ENCODE measurements around the gene TTC36.
"Not testable (repeated sequence)": the region's sequence is repeated elsewhere in the genome, so short reads cannot be mapped to it uniquely, and the experiment has no call there.

Gene TTC36

GRCh38 chr11:118532852-118533768 is 5.8 kb downstream of the TTC36 start:
- DNase-seq, result no peak

DNA sequence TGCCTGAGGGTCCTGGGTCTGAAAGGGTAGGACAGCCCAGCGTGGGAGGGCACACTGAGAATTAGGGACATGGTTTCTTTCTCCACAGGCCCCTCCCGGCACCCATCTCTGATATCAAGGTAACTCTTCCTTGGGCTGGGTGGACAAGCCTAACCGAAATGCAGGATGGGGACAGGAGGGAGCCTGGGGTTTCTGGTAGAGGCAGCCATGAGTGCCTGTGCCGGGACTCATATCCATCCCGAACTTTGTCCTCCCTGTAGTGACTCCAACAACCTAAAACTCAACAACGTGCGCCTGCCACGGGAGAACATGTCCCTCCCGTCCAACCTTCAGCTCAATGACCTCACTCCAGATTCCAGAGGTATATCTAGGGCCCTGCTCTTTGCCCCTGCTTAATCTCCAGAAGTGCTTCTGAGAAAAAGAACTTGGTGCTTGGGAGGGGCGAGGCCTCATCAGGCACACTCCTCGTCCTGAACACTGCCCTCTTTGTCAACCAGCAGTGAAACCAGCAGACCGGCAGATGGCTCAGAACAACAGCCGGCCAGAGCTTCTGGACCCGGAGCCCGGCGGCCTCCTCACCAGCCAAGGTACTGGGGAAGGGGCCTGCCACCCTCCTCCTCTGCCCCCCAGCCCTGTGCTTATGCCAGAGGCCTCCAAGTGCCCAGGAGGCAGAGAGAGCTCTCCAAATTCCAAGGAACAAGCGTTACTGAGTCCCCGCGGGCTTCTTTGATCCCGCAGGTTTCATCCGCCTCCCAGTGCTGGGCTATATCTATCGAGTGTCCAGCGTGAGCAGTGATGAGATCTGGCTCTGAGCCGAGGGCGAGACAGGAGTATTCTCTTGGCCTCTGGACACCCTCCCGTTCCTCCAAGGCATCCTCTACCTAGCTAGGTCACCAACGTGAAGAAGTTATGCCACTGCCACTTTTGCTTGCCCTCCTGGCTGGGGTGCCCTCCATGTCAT is 6.8 kb downstream of the TTC36 start:
- no peak for DNase-seq

DNA sequence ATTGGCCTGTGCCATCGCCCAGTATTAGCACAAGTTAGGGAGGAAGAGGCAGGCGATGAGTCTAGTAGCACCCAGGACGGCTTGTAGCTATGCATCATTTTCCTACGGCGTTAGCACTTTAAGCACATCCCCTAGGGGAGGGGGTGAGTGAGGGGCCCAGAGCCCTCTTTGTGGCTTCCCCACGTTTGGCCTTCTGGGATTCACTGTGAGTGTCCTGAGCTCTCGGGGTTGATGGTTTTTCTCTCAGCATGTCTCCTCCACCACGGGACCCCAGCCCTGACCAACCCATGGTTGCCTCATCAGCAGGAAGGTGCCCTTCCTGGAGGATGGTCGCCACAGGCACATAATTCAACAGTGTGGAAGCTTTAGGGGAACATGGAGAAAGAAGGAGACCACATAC is 8.0 kb downstream of the TTC36 start:
- DNase-seq, result no peak

- peak in 1 of 4 experiments; percentile 10 for DNase-seq
Observed at GRCh38 chr11:118536726-118537125, 9.5 kb downstream of the TTC36 start.

DNA sequence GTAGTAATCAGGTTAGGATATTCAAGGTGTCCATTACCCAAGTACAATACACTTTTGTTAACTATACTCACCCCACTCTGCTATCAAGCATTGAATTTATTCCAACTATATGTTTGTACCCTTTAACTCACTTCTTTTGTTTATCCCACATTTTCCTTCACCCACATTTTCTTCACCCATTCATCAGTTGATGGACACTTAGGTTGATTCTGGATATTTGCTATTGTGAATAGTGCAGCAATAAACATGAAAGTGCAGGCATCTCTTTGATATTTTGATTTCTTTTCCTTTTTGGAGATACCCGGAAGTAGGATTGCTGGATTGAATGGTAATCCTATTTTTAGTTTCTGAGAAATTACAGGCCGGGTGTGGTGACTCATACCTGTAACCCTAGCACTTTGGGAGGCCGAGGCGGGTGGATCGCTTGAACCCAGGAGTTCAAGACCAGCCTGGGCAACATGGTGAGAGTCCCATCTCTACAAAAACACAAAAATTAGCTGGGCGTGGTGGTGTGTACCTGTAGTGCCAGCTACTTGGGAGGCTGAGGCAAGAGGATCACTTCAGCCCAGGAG is 10.2 kb downstream of the TTC36 start:
- DNase-seq, result no peak

- DNase-seq, result no peak
Observed at GRCh38 chr11:118544010-118544646, 16.9 kb downstream of the TTC36 start.

DNA sequence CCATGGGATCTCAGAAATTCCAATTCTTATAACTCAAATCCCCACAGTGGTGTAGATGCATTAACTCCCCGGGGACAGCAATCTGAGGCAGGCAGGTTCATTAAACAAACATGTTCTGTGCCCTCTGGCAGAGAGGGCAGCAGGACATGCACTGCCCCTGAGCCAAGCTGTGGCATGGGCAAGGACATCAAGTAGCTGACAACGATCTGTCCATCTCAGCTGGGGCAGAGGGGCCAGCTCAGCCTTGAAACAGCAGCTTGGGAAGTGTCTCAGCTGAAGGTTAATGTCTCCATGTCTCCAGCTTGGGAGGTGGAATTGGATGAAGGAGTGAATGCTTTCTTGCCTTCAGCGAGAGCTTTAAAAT is 17.4 kb downstream of the TTC36 start:
- no peak for DNase-seq

- no peak for DNase-seq
Observed at GRCh38 chr11:118545533-118545932, 18.3 kb downstream of the TTC36 start.

- no peak for DNase-seq
Observed at GRCh38 chr11:118547132-118547531, 19.9 kb downstream of the TTC36 start.

- no peak for DNase-seq
Observed at GRCh38 chr11:118552341-118552740, 25.1 kb downstream of the TTC36 start.

DNA sequence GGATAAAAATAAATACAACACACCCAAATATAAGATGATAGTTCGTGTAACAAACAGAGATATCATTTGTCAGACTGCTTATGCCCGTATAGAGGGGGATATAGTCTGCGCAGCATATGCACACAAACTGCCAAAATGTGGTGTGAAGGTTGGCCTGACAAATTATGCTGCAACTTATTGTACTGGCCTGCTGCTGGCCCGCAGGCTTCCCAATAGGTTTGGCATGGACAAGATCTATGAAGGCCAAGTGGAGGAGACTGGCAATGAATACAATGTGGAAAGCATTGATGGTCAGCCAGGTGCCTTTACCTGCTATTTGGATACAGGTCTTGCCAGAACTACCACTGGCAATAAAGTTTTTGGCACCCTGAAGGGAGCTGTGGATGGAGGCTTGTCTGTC is 33.5 kb downstream of the TTC36 start:
- DNase-seq, result no peak

GRCh38 chr11:118565051-118565450 is 37.8 kb downstream of the TTC36 start:
- DNase-seq, result peak in 1 of 4 experiments; percentile 6

DNA sequence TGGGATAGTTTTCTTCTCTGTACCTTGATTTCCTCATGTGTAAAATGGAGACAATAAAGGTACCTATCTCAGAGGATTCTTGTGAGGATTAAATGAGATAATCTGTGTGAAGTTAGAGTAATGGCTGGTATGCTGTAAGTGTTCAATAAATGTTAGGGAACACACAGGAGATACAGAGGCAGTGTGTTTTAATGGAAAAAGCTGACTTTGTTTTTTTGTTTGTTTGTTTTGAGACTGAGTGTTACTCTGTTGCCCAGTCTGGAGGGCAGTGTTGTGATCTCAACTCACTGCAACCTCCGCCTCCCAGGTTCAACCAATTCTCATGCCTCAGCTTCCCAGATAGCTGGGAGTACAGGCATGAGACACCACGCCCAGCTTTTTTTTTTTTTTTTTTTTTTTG is 42.4 kb downstream of the TTC36 start:
- no peak for DNase-seq

DNA sequence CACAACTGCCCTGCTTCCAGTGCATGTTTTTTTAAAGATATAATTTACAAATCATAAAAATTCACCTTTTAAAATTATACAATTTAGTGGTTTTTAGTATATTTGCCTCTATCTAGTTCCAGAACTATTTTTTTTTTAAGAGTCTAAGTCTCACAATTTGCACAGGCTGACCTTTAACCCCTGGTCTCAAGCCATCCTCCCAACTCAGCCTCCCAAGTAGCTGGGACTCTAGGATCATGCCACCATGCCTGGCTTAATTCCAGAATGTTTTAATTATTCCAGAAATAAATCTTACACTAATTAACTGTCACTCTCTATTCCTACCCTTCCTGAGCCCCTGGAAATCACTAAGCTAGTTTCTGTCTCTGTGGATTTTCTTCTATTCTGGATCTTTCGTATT is 43.5 kb downstream of the TTC36 start:
- no peak for DNase-seq

- DNase-seq, result peak; percentile 5 to 45 (median 26)
Observed at GRCh38 chr11:118571701-118572060, 44.4 kb downstream of the TTC36 start.

DNA sequence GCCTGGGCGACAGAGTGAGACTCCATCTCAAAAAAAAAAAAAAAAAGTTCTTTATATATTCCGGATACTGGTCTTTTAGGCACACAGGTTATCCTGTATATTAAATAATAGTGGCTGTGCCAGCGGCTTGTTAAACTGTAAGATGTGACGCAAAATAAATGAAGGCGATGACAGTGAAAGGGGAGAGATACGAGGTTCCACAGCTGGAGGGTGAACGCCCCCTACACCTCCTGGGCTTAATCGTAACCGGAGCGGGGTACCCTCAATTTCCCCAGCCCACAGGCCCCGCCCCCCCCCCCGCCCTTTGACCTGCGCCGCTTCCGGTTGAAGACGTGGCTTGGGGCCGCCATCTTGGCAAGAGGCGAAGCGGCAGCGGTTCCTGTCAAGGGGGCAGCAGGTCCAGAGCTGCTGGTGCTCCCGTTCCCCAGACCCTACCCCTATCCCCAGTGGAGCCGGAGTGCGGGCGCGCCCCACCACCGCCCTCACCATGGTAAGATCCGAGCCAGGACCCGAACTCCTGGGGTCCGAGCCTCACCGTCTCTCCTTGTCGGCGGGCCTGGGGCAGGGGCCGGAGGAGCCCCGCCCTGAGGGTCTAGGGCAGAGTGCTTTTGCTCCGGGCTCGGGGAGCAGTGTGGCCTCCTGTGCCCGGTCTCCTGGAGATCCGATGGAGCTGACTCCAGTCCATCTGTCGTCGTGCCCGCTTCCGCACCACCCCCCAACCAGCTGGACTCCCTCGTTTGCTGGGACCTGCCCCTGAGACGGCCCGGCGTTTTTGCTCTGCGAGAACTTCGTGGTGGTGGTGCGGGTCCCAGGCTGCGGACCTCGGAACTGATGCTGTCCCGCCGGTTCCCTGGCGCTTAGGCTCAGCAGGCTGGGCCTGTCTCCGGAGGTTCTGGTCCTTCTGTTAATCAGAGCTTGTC is 45.0 kb downstream of the TTC36 start, which contains the start of gene ARCN1:
Gene ARCN1, plus strand, starts transcription at position 349 of the 920 bp plus-strand sequence. Its CDS starts 139 bp downstream, at position 488.
- DNase-seq, result peak; percentile 74 to 91 (median 86)

DNA sequence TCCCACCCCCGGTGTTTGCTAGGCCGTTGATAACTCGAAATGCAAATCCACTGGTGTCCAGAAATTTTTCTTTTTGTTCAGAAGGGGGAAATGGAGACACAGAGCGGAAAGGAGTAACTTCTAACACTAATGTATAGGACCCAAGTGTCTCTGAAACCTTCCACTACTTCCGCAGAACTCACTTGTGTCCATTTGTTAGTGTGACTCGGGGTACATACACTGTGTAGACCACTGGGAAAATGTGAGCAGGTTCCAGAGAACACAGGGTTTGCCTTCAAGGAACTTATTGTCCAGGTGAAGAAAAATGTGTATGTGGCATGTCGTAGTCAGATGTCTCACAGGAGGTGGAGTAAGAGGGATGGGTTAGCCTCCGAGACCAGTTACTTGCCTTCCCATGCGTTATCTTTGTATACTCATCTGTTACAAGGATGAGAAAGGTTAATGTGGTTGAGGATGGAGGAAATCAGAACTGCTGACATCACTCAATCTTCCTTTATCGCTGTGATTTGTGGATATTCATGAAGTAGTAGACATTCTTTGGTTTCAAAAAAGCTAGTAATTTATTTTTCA is 45.8 kb downstream of the TTC36 start:
- DNase-seq, result peak in 3 of 4 experiments; percentile 16 to 33 (median 19)

DNA sequence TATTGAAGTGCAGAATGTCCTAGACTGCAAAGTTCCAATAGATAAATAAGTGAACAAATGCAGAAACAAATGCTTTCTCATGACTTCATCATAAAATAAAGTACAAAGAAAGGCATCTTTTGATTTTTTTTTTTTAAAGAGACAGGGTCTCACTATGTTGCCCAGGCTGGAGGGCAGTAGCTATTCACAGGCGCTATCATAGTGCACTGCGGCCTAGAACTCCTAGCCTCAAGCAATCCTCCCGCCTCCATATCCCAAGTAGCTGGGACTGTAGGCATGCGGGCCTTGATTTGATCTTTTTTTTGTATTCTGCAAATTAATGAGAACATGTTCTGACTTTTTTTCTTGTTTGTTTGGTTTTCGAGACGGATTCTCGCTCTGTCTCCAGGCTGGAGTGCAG is 47.4 kb downstream of the TTC36 start:
- no peak for DNase-seq

DNA sequence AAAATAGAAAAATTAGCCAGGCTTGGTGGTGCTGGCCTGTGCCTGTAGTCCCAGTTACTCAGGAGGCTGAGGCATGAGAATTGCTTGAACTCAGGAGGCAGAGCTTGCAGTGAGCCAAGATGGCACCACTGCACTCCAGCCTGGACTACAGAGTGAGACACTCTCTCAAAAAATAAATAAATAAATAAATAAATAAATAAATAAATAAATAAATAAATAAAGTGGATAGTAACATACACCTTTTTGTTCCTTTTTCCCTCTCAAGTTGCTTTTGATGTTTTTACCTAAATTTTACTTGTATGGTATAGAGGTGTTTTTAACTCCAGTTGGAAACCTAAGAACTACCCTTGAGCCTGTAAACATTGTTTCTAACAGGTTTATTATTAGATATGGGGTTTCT is 50.7 kb downstream of the TTC36 start:
- DNase-seq, result not testable (repeated sequence)
